Stimulated activated CD8-positive, alpha-beta memory T cell treated with anti-CD3 and anti-CD28 coated beads, Interleukin-4, amount 100 ng/mL, for 4 hours (primary cell): ENCODE measurements around the gene WASF1.
"Not testable (repeated sequence)": the region's sequence is repeated elsewhere in the genome, so short reads cannot be mapped to it uniquely, and the experiment has no call there.

ENCODE experiments used
- DNase-seq, 2 donors: peaks; one replicate each; pipeline ENCODE4 v3.0.0-alpha.2; 2020; ENCODE audit warnings: low read depth in 2 of 2, low spot score in 1 of 2

Gene WASF1

DNA sequence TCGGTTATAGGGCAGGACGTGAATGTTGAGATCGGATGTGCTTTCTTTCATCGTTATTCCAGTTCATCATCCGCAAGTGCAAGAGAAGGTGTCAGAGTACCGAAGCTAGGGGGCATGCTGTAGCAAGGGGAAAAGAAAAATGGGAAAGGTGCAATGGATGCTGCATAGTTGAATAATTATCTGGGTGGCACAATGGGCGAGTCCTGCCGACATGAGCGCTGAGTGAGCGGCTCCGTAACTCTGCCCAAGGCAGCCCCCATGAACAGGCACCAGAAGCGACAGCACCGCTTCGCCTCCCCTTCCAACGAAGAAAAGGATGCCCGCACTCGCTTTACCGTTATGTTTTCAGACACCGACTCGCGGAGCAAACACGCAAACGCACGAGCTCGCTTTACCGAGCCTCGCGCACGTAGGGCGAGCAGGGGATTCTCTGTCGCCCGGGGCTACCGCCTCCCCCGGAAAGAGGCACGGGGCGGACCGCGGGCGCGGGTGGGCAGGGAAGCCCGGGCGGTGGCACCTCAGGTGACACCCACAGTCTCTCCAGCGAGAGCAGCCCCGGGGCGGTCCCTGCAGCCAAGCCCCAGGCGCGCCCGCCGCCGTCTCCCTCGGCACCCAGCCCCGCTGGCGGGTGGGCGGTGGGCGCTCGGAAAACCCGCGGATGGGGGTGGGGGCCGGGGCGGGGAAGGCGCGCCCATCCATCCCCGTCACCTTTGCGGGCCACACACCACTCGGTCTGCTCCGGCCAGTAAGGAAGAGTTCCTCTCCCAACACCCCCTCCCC lies 654 bp downstream of the WASF1 start:
- peak; percentile 15 to 53 for DNase-seq

DNA sequence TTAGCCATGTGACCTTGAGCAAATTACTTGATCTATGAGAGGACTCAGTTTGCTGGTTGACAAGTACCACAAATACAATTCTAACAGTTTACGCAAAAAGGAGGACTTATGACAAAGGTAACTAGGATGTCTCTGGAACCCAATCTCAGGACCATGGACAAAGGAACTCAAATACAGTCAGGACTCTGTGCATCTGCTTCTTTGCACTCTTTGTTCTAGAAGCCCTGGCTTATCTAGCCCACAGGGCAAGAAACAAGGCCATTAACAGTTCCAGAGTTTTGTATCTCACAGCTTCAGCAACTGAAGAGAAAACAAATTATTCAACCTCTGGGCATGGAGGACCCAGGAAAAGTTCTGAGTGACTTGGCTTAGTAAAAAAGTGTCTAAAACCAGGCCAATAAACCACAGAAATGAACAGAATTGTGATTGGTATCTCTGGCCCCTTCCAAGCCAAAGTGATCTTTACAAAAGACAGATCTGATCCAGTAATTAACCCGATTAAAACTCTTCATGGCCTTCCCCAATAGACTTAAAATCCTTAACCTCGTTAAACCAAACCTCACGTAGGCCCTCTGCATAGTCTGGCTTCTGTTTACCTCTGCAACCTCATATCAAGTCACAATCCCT lies 5.9 kb downstream of the WASF1 start:
- no peak for DNase-seq

DNA sequence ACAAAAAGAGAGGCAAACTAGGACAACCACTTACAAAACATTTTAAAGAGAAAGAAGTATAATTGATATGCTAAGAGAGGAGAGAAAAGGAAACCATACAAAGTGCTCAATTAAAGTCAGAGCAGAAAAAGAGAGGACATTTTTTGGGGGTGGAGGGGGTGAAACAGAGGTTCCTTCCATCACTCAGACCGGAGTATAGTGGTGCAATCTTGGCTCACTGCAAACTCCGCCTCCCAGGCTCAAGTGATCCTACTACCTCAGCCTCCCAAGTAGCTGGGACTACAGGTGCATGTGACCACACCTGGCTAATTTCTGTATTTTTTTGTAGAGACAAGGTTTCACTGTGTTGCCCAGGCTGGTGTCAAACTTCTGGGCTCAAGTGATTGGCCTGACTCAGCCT lies 9.4 kb downstream of the WASF1 start:
- DNase-seq = no peak

DNA sequence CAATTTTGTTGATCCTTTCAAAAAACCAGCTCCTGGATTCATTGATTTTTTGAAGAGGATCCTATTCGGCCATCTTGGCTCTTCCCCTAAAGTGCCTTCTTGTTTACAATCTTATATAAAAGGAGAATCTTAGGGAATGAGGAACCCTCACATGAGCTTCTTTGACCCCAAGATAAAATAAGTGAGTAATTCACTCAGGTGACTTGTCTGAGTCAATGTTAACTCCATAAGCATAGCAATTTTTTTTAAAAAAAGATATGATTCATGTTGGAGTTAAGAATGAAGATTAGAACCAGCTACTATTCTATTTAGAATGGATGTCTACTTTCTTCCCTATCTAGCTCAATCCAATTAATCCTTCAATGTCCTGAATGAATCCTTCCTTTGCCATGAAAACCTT lies 21.0 kb downstream of the WASF1 start:
- no peak for DNase-seq

DNA sequence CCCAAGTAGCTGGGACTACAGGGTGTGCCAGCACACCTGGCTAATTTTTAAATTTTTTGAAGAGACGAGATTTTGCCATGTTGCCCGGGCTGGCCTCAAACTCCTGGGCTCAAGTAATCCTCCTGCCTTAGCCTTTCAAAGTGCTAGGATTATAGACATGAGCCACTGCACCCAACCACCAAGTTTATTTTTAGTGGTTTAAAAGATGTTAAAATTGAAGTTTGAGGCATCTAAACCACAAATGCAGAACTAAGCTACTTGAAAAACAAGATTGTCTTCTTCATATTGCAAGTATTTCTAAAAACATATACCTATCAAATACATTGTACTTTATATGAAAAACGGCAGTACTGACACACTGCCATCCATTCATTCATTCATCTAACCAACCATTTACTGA lies 31.6 kb downstream of the WASF1 start:
- no peak for DNase-seq

DNA sequence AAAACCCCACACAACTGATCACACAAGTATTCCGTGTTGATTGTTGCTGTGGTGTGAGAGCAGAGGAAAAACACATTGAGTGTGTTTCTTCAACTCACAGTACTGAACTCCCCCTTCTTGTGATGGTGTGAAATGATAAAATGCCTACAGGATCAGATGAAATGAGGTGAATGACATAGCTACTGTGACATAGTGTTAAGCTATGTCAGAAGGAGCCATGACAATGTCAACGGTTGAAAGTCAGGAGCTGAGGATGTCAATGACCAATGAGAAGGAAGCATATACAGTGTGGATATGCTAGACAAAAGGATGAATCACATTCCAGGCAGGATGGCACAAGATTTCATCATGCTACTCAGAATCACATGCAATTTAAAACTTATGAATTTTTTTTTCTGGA lies 38.8 kb downstream of the WASF1 start:
- no peak for DNase-seq

DNA sequence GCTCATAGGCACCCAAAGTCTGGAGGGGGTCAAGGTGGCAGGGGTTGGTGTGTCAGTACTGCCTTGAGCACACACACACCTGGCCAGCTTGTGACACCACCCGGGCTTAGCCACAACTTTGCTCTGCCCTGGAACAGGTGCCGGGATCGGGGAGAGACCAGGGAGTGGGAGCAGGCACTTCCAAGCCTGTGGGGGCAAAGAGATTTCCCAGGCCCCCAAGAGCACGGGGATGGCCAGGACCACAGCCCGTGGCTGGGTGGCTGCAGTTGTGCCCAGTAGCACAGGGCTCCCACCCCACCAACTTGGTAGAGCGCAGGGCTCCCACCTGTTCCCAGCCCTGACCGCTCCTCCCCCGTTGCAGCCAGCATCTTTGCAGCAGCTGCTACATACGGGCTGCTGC lies 40.4 kb downstream of the WASF1 start:
- no peak for DNase-seq

DNA sequence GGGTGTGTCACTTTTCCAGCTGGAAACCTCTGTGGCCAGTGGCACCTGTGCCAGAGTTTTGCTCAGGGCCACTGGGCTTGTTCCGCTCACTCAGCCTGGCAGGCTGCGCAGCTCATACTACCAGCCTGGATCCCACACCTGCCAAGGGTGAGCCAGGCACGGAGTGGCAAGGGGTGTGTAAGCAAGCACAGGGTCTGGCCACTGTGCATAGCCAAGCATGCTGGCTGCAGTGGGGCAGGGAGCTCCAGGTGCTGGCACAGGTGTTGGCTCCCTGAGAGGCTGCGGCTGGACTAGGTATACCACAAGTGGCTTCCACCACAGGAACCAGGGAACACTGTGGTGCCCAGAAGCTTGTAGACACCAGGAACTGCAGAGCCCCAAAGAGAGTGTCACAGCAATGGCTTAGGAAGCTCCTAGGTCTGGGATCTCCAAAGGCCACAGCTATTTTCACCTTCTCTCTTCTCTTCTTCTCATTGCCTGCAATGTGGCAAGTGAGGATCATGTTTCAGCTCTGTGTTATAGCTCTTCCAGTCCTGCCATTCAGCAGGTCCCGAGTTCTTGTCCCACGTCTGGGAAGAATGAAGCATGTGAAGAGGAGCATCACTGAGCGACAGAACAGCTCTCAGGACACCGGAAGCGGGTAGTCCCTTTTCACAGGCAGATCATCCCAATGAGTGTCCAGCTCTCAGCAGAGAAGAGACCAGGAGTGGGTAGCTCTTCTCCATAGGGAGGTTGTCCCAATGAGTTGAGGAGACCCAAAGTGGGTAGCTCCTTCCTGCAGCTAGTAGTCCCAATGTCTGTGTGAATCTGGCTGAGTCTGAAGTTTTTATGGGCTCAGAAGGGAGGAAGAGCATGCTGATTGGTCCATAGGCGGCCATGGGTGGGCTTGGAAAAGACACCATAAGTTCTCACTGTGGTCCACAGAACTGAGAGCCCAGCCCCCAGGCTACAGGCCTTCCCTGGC lies 41.3 kb downstream of the WASF1 start:
- DNase-seq = no peak

DNA sequence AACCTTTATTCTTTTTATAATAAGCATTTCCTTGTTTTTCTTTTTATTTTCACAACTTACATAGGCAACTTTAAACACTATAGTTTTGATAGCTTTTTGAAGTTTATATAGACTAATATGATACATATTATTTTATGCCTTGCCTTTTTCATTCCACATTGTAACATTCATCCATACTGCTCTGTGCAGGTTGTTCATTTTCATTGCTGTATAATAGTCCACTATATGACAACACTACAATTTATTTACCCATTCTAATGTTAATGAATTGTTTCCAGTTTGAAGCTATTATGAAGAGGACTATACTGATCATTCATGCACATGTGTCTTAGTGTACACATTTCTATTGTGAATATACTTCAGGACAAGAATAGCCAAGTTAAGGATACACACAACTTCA lies 49.1 kb downstream of the WASF1 start:
- no peak for DNase-seq

DNA sequence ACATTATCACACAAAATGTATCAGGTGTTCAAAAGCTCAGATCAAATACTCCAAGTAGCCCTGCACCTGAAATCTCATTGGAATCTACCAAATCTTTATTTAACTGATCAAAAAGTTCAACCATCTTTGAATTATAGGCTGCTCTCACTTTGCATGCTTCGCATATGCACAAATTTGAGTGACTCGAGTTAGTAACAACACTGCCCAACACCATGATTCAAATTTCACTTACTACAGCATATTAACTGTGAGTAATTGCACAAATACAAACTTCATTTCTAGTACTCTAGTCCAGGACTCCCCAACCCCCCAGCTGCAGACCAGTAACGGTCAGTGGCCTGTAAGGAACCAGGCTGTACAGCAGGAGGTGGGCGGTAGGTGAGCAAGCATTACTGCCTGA lies 51.1 kb downstream of the WASF1 start:
- DNase-seq = no peak

DNA sequence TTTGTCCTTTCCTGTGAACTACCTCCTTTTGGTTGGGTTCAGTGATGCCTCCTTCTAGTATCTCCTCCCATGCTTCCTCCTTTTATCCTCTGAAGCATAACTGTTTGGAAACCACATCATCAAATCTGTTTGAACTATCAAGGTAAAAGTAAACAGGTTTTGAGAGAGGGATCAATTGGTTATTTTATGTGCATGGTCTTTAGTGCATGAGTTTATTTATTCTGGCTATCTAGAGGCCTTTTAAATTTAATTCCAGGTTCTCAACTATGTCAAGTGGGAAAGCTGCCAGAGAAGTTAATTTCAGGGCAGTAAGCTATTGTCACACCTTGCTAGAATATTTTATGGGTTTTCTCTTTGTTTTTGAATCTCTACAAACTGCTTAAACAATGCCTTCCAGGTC lies 54.1 kb downstream of the WASF1 start:
- DNase-seq = no peak

DNA sequence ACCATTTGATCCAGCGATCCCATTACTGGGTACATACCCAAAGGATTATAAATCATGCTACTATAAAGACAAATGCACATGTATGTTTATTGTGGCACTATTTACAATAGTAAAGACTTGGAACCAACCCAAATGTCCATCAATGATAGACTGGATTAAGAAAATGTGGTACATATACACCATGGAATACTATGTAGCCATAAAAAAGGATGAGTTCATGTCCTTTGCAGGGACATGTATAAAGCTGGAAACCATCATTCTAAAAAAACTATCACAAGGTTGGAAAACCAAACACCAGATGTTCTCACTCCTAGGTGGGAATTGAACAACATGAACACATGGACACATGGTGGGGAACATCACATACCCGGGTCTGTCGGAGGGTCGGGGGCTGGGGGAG lies 57.8 kb downstream of the WASF1 start:
- DNase-seq = not testable (repeated sequence)

DNA sequence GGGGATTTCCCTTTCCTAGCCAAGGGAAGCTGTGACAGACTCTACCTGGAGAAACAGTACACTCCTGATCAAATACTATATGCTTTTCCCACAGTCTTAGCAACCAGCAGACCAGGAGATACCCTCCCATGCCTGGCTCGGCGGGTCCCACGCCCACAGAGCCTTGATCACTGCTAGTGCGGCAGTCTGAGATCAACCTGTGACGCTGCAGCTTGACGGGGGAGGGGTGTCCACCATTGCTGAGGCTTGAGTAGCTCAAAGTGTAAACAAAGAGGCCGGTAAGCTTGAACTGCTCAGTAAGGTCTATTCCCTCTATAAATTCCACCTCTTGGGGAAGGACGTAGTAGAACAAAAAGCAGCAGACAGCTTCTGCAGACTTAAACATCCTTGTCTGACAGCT lies 63.2 kb downstream of the WASF1 start:
- no peak for DNase-seq

DNA sequence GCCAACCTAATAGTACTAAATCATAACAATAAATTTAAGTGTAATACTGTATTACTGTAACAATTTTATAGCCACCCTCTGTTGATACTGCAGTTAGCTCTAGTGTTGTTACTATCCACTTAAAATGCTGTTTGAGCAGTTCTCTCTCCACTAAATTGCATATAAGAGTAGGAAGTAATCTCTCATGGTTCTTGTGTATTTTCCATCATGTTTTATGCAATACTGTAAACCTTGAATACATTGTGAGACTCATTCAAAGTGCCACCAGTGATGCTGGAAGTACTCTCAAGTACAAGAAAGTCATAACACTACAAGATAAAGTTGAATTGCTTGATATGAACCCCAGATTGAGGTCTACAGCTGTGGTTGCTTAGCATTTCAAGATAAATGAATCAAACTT lies 65.5 kb downstream of the WASF1 start:
- DNase-seq = no peak

DNA sequence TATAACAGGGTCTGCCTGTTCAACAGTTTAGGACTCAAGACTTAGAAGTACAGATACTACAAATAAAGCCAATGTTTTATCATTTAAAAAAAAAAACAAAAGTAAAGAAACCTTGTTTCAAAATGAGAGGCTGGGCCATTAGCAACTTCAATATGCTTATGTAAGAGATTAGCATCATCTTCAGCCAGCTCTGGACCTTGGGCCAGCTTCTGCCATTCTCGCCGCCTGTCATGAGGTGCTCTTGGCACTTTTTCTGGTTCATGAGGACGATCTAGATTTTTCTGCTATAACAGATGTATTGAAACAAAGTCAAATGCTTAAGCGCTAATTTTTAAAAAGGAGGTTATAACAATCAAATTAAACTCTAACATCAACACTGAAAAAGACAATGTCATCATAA lies 74.2 kb downstream of the WASF1 start:
- DNase-seq = no peak

DNA sequence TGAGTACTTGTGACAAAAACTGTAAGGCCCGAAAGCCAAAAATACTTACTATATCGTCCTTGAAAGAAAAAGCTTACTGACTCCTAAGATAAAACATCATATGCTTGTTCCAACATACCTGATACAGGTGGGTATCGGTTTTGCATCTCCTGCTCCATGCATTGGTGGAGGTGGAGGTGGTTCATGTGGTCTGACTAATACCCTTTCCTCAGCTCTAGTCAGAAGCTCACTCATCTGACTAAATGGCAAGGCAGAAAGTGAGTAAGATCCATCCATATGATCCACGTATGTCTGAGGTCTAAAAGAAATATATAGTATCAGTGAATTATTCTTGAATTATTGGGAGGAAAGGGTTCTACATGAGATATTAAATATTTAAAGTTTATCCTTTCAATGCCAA lies 76.2 kb downstream of the WASF1 start:
- no peak for DNase-seq

DNA sequence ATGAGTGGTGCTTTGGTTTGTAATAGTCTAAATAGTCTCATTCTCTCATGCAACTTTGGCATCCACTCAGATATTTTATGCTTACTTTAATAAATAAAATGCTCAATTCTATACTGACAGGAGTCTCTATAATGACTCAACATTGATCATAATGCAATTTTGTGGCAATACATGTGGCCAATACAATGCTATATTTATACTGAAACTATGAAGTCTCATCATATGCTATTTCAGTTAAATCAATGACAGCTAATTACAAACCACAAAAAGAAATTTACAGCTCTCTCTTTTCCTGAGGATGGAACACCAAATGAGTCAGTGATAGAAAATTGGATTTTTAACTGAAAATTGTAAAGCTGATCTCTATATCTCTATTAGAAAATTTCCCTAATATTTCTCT lies 77.1 kb downstream of the WASF1 start:
- no peak for DNase-seq

DNA sequence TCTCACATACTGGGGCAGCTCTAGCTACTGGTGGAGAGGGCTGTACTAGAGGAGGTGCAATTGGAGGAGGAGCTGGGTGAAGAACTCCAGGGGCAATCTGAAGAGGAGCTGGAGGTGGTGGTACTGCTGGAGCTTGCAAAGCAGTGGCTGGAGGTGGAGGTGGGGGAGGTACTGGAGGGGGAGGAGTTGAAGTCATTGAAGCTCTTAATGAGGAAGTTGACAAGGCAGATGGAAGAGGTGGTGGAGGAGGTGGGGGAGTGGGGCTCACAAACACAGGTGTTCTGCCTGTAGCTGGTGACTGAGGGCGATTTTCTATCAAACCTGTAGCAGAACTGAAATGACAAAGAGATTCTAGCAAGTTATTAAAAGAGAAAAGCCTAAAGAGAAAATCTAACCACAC lies 77.6 kb downstream of the WASF1 start:
- DNase-seq = no peak

DNA sequence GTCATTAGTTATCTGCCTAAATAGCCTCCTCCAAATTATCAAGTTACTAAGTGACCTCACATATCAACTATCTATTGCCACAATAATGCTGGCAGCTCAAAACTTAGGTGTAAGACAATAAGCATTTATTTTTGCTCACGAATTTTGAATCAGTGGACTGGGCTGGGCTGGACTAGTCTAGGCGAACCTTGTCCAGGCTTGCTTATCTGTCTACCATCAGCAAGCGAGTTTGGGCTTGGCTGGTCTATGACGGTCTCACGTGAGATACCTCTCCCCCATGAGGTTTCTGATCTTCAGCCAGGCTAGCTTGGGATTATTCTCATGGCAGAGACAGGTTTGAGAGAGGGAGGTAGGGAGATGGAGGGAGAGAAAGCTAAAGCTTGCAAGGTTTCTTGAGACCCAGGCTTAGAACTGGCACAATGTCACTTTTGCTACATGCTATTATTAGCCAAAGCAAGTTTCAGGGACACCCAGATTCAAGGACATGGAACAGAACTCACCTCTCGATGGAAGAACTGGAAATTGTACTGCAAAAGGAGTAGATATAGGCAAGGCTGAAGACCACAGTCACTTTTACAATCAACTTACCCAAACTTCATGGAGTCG lies 80.9 kb downstream of the WASF1 start:
- no peak for DNase-seq

DNA sequence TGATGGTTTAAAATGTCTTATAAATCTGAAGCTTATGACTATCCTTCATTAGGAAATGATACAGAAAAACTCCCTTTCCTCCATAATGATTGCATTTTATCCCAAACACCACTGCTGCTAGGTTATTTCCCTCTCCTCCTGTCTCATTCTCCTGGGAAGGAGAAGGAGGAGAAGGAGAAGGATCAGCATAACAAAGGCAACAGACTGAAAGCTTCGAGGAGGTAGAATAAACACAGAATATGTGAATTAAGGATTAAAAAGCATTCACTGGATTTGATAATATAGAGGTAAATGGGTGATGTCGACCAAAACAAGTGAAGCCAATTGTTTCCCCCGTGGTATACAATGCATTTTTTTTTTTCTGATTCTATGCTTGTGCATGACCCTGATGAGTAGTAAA lies 82.0 kb downstream of the WASF1 start:
- DNase-seq = no peak

DNA sequence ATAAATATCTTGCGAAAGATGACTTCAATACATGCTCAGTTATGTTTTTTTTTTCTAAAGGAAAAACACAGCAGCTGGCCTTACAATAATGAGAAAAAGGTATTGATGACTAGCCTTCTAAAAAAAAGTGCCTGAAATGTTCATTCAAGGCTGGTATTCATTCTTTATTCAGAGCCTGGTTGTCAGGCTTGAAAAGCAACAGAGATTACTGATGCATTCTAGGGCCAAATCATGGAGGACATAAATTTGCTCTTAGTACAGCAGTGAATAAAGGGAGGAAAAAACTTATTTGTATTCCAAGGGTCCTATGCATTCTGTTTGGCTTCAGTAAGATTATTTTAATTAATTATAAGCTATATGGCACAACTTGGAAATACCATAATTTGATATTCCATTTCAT lies 83.5 kb downstream of the WASF1 start:
- no peak for DNase-seq

DNA sequence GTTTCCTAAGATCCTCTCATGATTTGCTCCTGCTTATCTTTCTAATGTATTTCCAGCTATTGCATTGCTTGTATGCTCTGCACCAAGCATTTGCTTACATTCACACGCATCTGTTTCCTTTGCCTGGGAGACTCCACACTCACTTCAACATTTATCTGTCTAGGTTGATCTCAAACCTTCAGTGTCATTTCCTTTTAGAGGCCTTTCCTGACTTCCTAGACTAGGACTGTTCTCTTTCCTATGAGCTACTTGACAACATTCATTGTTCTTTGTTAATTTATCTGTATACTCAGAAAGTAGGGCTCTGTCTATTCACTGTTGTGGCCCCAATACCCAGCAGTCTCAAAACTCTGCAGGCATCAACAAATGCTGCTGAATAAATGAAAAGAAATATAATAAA lies 84.4 kb downstream of the WASF1 start:
- no peak for DNase-seq
